Measurements from ENCODE around the gene NPHS1.
A peak's percentile ranks its signal among the peaks of the same experiment; 100 is the strongest.

The NPHS1 gene

DNA sequence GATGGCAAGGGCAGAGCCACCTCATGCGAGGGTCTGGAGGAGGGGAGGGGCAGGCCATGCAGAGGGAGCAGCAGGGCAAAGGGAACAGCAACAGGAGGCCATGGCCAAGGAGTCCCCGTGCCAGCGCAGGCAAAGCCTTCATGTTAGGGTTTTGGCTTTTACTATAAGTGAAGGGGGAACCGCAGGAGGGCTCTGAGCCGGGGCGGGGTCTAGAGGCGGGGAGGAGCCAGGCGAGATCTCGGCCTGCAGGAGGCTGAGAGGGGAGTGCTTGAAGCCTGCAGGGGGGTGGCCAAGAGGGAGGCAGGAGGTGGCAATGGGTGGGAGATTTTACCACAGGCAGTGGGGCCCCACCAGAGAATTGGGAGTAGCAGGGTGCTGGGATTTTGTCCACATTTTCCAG lies 70.7 kb downstream of the NPHS1 start:
- H3K4me3 Mint-ChIP-seq = no peak overlapping the region

DNA sequence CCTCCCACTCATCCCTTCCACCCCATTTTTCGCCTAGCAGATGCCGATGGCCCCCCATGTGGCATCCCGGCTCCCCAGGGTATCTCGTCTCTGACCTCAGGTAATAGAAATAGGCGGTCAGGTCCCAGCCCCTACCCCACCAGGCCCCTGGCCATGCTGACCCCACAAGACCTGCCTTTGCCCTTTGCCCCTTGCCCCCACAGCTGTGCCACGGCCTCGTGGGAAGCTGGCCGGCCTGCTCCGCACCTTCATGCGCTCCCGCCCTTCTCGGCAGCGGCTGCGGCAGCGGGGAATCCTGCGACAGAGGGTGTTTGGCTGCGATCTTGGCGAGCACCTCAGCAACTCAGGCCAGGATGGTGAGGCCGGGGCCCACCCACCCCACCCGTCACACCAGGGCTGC lies 71.6 kb downstream of the NPHS1 start:
- no peaks in the 10 kb centered on the region for H3K27me3 Mint-ChIP-seq
- DNase-seq = no peak
- H3K9me3 Mint-ChIP-seq = no peaks in the 10 kb centered on the region
- no peak overlapping the region for H3K4me3 Mint-ChIP-seq
- ATAC-seq = no peak
- peaks cover 12% of the 10 kb centered on the region for H3K4me1 Mint-ChIP-seq
- no peak overlapping the region for H3K27ac Mint-ChIP-seq

More for the DNA sequence above, 70.7 kb downstream of the NPHS1 start:
- ATAC-seq = no peak
- no peaks in the 10 kb centered on the region for H3K9me3 Mint-ChIP-seq
- H3K27me3 Mint-ChIP-seq = no peaks in the 10 kb centered on the region
- H3K4me1 Mint-ChIP-seq = peaks cover 3% of the 10 kb centered on the region
- no peak for DNase-seq
- no peak overlapping the region for H3K27ac Mint-ChIP-seq

DNA sequence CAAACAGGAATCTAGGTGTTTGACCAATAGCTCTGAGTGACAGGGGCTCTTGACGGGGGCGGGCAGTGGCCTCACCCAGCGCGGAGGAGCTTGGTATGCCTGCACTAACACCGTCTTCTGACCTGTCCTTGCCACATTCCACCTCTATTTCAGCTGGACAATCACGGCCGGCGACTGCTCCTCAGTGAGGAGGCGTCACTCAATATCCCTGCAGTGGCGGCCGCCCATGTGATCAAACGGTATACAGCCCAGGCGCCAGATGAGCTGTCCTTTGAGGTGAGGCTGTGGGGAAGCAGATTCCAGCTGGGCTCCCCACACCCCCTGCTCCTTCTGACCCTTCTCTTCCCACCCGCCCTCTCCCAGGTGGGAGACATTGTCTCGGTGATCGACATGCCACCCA lies 72.2 kb downstream of the NPHS1 start:
- no peak overlapping the region for H3K27ac Mint-ChIP-seq
- no peak for DNase-seq
- ATAC-seq = no peak
- peaks cover 14% of the 10 kb centered on the region for H3K4me1 Mint-ChIP-seq
- no peaks in the 10 kb centered on the region for H3K9me3 Mint-ChIP-seq
- no peak overlapping the region for H3K4me3 Mint-ChIP-seq
- H3K27me3 Mint-ChIP-seq = no peaks in the 10 kb centered on the region

DNA sequence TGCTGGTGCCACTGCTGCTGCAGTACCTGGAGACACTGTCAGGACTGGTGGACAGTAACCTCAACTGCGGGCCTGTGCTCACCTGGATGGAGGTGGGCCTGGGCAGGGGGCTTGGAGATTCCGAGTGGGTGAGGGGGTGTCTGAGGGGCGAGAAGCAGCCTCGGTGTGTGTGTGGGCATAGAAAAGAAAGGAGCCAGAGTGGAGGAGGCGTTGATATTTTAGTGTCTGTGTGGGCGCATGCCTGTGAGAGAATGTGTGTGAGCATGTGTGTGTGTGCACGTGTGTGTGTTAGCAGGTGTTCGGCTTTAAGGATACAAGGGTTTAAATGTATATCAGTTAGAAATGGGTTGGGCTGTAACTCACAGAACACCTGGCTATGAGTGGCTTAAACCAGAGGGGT lies 73.3 kb downstream of the NPHS1 start:
- Mint-ChIP-seq H3K9me3 (no peaks in the 10 kb centered on the region), H3K27me3 (no peaks in the 10 kb centered on the region), H3K4me3 (no peak overlapping the region), H3K4me1 (peaks cover 23% of the 10 kb centered on the region), H3K27ac (no peak overlapping the region)
- DNase-seq = no peak
- ATAC-seq = no peak

DNA sequence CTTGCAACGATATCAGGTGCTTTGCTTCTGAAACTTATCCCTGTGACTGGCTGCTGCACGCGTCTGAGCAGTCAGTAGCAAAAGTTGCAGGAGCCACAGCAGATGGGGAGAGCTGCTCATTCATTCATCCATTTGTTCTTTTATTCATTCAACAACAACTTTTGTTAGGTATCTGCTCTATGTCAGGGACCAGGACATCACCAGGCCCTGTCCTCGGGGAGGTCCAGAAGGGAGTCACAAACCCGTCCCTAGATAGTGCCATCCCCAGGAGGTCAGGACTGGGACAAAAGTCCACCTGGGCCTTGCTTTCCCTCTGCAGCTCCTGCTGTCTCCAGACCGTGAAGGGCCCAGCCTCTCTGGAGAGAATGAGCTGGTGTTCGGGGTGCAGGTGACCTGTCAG lies 74.3 kb downstream of the NPHS1 start:
- H3K4me1 Mint-ChIP-seq = peaks cover 23% of the 10 kb centered on the region
- DNase-seq (no peak), ATAC-seq (no peak)
- no peaks in the 10 kb centered on the region for H3K27me3 Mint-ChIP-seq
- no peak overlapping the region for H3K27ac Mint-ChIP-seq
- H3K9me3 Mint-ChIP-seq = no peaks in the 10 kb centered on the region
- H3K4me3 Mint-ChIP-seq = no peak overlapping the region

DNA sequence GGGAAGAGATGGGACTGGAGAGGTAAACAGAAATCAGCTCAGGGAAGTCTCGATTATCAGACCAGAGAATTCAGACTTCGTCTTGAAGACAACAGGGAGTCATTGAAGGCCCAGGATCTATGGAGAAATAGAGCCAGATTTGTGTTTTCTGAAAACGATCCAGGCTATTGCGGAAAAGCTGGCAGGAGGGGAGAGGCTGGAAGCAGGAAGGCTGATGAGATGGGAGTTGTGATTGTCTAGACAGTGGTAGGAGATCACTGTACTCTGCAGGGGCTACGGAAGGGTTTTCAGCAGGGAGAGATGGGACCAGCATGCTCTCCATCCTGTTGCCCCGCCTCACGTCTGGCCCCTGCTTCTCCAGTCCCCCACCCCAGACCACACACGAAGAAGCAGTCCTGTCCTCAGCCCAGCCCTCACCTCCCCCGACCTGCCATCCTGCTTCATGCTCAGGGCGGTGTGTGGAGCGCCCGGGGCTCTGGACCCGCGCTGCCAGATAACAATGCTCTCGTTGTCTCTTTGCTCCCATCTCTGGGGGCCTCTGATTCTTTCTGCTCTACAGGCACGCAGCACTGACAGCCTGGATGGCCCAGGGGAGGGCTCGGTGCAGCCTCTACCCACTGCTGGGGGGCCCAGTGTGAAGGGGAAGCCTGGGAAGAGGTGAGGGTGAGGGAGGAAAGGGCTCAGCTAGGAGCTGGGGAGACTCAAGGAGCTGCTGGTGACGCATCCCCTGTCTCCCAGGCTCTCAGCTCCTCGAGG lies 75.0 kb downstream of the NPHS1 start:
- peak overlapping the region in 1 of 2 donors; percentile 18 for H3K4me3 Mint-ChIP-seq
- peaks cover 23% of the 10 kb centered on the region for H3K4me1 Mint-ChIP-seq
- DNase-seq = no peak
- no peaks in the 10 kb centered on the region for H3K27me3 Mint-ChIP-seq
- no peak for ATAC-seq
- H3K9me3 Mint-ChIP-seq = no peaks in the 10 kb centered on the region
- peak overlapping the region in 1 of 2 donors; percentile 36 for H3K27ac Mint-ChIP-seq

DNA sequence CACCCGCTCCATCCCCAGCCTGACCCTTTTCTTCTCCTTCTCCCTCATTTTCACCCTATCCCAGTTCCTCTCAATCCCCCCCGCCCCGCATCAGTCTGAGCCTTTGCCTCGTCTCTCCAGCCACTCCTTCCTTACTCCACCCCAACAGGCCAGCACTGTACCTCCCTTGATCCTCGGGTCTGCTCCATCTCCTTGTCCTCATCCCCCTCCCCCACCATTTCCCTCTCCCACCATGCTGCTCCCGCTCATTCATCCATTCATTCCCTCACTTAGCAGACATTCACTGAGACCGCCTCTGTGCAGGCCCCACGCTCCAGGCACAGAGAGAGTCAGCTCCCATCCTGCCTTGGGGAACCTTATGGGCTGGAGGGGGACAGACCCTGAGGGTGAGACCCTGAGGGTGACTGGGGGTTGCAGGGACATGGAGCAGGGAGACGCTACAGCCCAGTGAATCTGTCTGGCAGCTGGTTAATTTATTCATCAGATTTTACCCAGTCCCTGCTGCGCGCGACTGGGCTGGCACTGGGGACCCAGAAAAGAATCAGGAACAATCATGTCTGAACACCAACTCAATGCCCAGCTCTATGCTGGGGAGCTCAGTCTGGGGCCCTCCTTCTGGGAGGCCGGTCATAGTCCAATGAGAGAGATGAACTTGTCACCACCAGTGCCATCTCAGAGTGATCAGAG lies 76.1 kb downstream of the NPHS1 start:
- peak overlapping the region; percentile 85 for H3K4me3 Mint-ChIP-seq
- no peak for DNase-seq
- peak overlapping the region; percentile 19 to 78 for H3K27ac Mint-ChIP-seq
- no peak for ATAC-seq
- H3K4me1 Mint-ChIP-seq = peaks cover 23% of the 10 kb centered on the region
- H3K27me3 Mint-ChIP-seq = no peaks in the 10 kb centered on the region
- H3K9me3 Mint-ChIP-seq = no peaks in the 10 kb centered on the region
